DOHH2 (cell line): ENCODE measurements around the gene INSIG2.

ENCODE experiments used
- H3F3A ChIP-seq: fragments of 200-600 bp; sonication (generic), shearing (Covaris generic); 2 replicates; pipeline ENCODE4 v1.6.0; 2016; ENCODE audit warnings: antibody characterized with exemption, mild to moderate bottlenecking; ENCODE audit not compliant: control insufficient read depth, insufficient read depth
- H3K27ac ChIP-seq: fragments of 200-600 bp; sonication (generic); 2 replicates; pipeline ENCODE4 v1.5.1; 2014; ENCODE audit warnings: low read depth, mild to moderate bottlenecking, low read length, moderate library complexity
- H3K27me3 ChIP-seq: fragments of 200-600 bp; sonication (generic); 2 replicates; pipeline ENCODE4 v1.6.1; 2014; ENCODE audit warnings: mild to moderate bottlenecking, low read length, mixed read lengths; ENCODE audit not compliant: control insufficient read depth
- H3K36me3 ChIP-seq: fragments of 200-600 bp; sonication (generic); 2 replicates; pipeline ENCODE4 v1.6.1; 2014; ENCODE audit warnings: mild to moderate bottlenecking, low read length, moderate library complexity, mixed read lengths; ENCODE audit not compliant: control insufficient read depth
- H3K4me1 ChIP-seq: fragments of 200-600 bp; sonication (generic); 2 replicates; pipeline ENCODE4 v1.6.1; 2014; ENCODE audit warnings: mild to moderate bottlenecking, low read length, mixed read lengths; ENCODE audit not compliant: control insufficient read depth
- H3K4me2 ChIP-seq: fragments of 200-600 bp; sonication (generic); 2 replicates; pipeline ENCODE4 v1.6.0; 2014; ENCODE audit warnings: mild to moderate bottlenecking, low read length, moderate library complexity
- H3K4me3 ChIP-seq: fragments of 200-600 bp; sonication (generic); 2 replicates; pipeline ENCODE4 v1.5.1; 2014; ENCODE audit warnings: mild to moderate bottlenecking, low read length, mixed read lengths
- H3K79me2 ChIP-seq: fragments of 200-600 bp; sonication (generic); 2 replicates; pipeline ENCODE4 v1.6.1; 2014; ENCODE audit warnings: mild to moderate bottlenecking, low read length, mixed read lengths; ENCODE audit not compliant: control insufficient read depth
- H3K9me2 ChIP-seq: fragments of 200-600 bp; sonication (generic); replicated peaks from 2 replicates; pipeline ENCODE4 v1.6.1; 2014; ENCODE audit warnings: mild to moderate bottlenecking, low read length, mixed read lengths; ENCODE audit not compliant: control insufficient read depth
- H3K9me3 ChIP-seq: fragments of 200-600 bp; sonication (generic); 2 replicates; pipeline ENCODE4 v1.6.1; 2014; ENCODE audit warnings: antibody characterized with exemption, low read length, mixed read lengths; ENCODE audit not compliant: control insufficient read depth, insufficient read depth
- H4K20me1 ChIP-seq: fragments of 200-600 bp; sonication (generic); 2 replicates; pipeline ENCODE4 v1.6.0; 2014; ENCODE audit warnings: low read depth, mild to moderate bottlenecking, antibody characterized with exemption, low read length, moderate library complexity; ENCODE audit not compliant: control insufficient read depth, insufficient read depth
- CTCF ChIP-seq: fragments of 200-600 bp; sonication (generic); IDR thresholded peaks from one replicate; pipeline ENCODE4 v1.5.1; 2014; ENCODE audit warnings: antibody characterized with exemption, mild to moderate bottlenecking, low read depth, low read length; ENCODE audit not compliant: poor library complexity, severe bottlenecking
- EZH2phosphoT487 ChIP-seq: fragments of 200-600 bp; sonication (generic); IDR thresholded peaks from 2 replicates; pipeline ENCODE4 v1.6.1; 2017; ENCODE audit warnings: borderline replicate concordance, mild to moderate bottlenecking, antibody characterized with exemption, low read length, moderate library complexity, mixed read lengths

INSIG2 gene

DNA sequence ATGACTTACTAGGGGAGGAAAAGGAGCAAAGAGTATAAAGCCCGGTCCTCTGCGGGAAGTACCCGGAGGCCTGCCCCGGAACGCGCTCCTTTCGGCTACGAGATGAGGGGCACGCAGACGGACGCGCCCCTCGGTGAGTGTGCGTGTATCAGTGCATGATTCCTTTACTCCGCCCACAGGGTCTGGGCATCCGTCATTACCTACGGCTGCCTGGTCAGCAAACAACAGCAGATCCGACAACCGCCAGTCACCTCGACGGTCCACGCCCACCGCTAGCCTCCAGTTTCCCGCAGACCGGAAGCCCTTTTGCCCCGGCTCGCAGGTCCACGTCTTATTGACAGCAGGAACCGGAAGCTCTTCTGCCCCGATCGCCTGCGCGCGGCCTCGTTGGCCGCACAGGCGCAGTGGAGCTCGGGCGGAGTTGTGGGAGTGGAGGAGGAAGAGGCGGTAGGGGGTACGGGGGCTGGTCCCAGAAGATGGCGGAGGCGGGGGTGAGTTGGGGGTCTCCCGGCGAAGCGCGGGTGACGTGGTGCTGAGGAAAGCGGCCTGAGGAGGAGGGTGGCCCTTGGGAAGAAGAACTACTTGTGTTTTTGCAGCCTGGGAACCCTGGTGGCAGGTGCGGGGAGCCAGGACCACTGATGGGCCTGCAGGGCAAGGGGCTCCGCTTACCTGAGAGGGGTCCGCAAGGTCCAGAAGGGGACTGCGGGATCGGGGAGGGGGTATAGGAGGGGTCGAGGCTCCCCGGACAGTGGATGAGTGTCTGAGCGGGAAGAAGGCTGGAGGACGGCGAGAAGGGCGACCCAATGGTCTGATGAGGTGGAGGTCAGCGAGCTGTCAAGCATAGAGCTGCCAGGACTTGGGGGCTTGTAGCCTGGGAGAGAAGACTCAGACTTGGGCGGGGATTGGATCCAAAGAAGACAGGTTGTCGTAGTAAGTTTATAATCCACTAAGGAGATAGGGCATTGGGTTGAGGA, at the start of gene INSIG2:
Gene INSIG2 (plus strand): TSS at position 421 of the 974 bp plus-strand sequence. CDS start 8,086 bp downstream, outside the sequence.
- H3K27me3 ChIP-seq, result peaks cover 16% of the 10 kb centered on the region
- H3K4me1 ChIP-seq, result peaks cover 42% of the 10 kb centered on the region
- no peaks in the 10 kb centered on the region for H3K9me3 ChIP-seq
- H3K79me2 ChIP-seq, result peaks cover 45% of the 10 kb centered on the region
- peak within 1 kb of the TSS; percentile 98 for H3K4me3 ChIP-seq
- TF ChIP-seq CTCF (peak; percentile 4), EZH2phosphoT487 (no peak)
- H3K36me3 ChIP-seq, result peaks cover 12% of the 10 kb centered on the region
- peak within 1 kb of the TSS; percentile 96 for H3K4me2 ChIP-seq
- H4K20me1 ChIP-seq, result peaks cover 5% of the 10 kb centered on the region; the same call in 1 of the 2 replicates
- no peaks in the 10 kb centered on the region for H3K9me2 ChIP-seq
- H3F3A ChIP-seq, result peaks cover 3% of the 10 kb centered on the region; the same call in 1 of the 2 replicates
- H3K27ac ChIP-seq, result peak within 1 kb of the TSS; percentile 26

DNA sequence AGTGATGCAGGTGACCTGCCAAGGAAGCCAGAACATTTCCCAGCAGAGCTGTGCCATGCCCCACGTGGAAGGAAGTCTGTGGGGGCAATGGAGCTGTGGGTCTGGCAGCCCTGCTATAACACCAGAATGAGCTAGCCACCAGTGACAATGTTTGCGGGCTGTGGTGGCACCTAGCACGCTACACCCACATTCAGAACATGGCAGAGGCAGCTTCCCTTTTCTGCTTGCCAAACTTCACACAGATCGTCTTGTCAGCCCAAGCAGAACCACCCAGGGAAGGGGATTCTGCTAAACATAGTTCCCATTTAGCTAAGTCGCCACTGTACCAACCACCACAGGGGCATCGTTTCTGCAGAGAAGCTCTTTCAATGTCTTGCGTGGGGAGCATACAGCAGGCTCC, 47.4 kb upstream of the INSIG2 start:
- Histone ChIP-seq H3K4me3 (no peak overlapping the region), H3K79me2 (no peaks in the 10 kb centered on the region), H3K4me2 (no peak overlapping the region), H3K4me1 (no peaks in the 10 kb centered on the region), H3K36me3 (no peaks in the 10 kb centered on the region), H3K9me3 (peaks cover 3% of the 10 kb centered on the region), H3K27ac (no peak overlapping the region), H3K27me3 (peaks cover 15% of the 10 kb centered on the region), H3F3A (no peaks in the 10 kb centered on the region), H4K20me1 (no peaks in the 10 kb centered on the region), H3K9me2 (no peaks in the 10 kb centered on the region)
- TF ChIP-seq EZH2phosphoT487 (no peak), CTCF (no peak)

DNA sequence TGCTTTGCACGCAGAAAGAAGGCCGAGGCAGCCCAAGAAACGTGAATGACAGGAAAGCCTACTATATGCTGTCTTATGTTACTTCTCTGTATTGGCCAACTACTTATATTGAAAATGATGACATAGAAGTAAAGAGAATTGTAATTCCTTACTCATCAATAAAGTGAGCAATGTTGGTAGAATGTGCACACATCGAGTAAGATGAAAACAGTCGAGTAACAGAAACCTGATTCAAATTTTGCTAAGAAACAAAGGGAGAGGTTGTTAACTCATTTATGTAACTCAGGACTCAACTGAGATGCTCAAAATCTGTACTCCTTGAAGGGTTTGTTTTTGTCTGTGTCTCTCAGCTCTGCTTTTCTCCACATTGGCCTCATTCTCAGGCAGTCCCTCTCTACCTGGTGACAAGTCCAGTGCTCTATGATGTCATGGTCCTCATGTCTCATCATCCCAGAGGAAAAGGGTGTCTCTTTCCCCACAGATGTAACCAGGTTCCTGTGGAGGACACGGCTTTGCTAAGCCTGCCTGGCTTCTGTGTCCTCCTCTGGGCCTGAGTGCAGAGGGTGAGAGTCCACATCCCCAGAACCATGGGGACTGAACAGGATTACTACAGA, 44.1 kb upstream of the INSIG2 start:
- peaks cover 9% of the 10 kb centered on the region; the same call in 1 of the 2 replicates for H3K27me3 ChIP-seq
- TF ChIP-seq CTCF (no peak), EZH2phosphoT487 (no peak)
- H3K4me2 ChIP-seq, result no peak overlapping the region

More for the DNA sequence above, 44.1 kb upstream of the INSIG2 start:
- Histone ChIP-seq H3K9me3 (no peaks in the 10 kb centered on the region), H3K27ac (no peak overlapping the region), H4K20me1 (no peaks in the 10 kb centered on the region), H3K9me2 (no peaks in the 10 kb centered on the region), H3K79me2 (no peaks in the 10 kb centered on the region), H3K4me1 (peaks cover 20% of the 10 kb centered on the region), H3F3A (no peaks in the 10 kb centered on the region), H3K36me3 (no peaks in the 10 kb centered on the region), H3K4me3 (no peak overlapping the region)
